IMR-90 (cell line): Measurements from ENCODE around the gene CYB561A3. TPM values are rescaled to one million over a fixed set of nuclear protein-coding genes. Genes with fewer than 3 reads are reported as not detected.
A peak's percentile ranks its signal among the peaks of the same experiment; 100 is the strongest.

Source experiments
- ATAC-seq: fragments of 200-7000 bp; cut with Tn5 transposase; 2 replicates; pipeline ENCODE4 v1.9.1; 2020; ENCODE audit warnings: low read depth, mild to moderate bottlenecking, moderate library complexity
- BruUV-seq: library from RNA; stranded (reverse); fragments of 400-500 nt; replicated peaks from 2 replicates; lab custom pipeline; 2021; lab: Mats Ljungman, UMichigan
- CTCF ChIA-PET: fragments of 300-600 bp; formaldehyde crosslinking; extraction: SDS; loops from one replicate; lab custom pipeline; 2021; ENCODE audit warnings: antibody characterized with exemption; lab: Yijun Ruan, JAX
- POLR2A ChIA-PET: fragments of 300-600 bp; sonication (Branson Sonifier 250); formaldehyde crosslinking; loops from one replicate; lab custom pipeline; 2022; ENCODE audit warnings: antibody characterized with exemption; ENCODE audit not compliant: unreplicated experiment; lab: Charles Lee
- DNase-seq: peaks from one replicate; pipeline ENCODE4 v3.0.0; 2013
- H2AFZ ChIP-seq: replicated peaks from 2 replicates; pipeline ENCODE3; 2013; ENCODE audit warnings: low read length, mild to moderate bottlenecking; ENCODE audit not compliant: poor library complexity
- H2AK5ac ChIP-seq: 2 replicates; pipeline ENCODE4 v1.6.1; 2013; ENCODE audit warnings: low read depth, low read length, inconsistent platforms
- H2AK9ac ChIP-seq: replicated peaks from 2 replicates; pipeline ENCODE3; 2013; ENCODE audit warnings: mild to moderate bottlenecking, low read depth, low read length, moderate library complexity; ENCODE audit not compliant: poor library complexity
- H2BK120ac ChIP-seq: 2 replicates; pipeline ENCODE4 v1.6.1; 2013; ENCODE audit warnings: low read depth, low read length, inconsistent platforms
- H2BK15ac ChIP-seq: 3 replicates; pipeline ENCODE4 v1.6.1; 2013; ENCODE audit warnings: low read depth, low read length, inconsistent platforms
- H2BK20ac ChIP-seq: 2 replicates; pipeline ENCODE4 v1.6.1; 2013; ENCODE audit warnings: low read depth, mild to moderate bottlenecking, inconsistent platforms, low read length, moderate library complexity
- H2BK5ac ChIP-seq: 2 replicates; pipeline ENCODE4 v1.6.1; 2013; ENCODE audit warnings: mild to moderate bottlenecking, low read depth, low read length, inconsistent platforms; ENCODE audit not compliant: poor library complexity, severe bottlenecking
- H3K14ac ChIP-seq: replicated peaks from 2 replicates; pipeline ENCODE4 v1.6.1; 2013; ENCODE audit warnings: low read depth, low read length, inconsistent platforms
- H3K18ac ChIP-seq: 2 replicates; pipeline ENCODE4 v1.6.1; 2013; ENCODE audit warnings: low read depth, low read length, control low read depth
- H3K23ac ChIP-seq: 2 replicates; pipeline ENCODE4 v1.6.1; 2013; ENCODE audit warnings: low read depth, low read length, inconsistent platforms
- H3K27ac ChIP-seq: 2 replicates; pipeline ENCODE4 v1.5.1; 2013; ENCODE audit warnings: mild to moderate bottlenecking, control low read depth, low read length; ENCODE audit not compliant: insufficient read depth
- H3K27me3 ChIP-seq: 2 replicates; pipeline ENCODE4 v1.6.1; 2013; ENCODE audit warnings: low read length; ENCODE audit not compliant: control insufficient read depth, insufficient read depth
- H3K36me3 ChIP-seq: 2 replicates; pipeline ENCODE4 v1.6.1; 2013; ENCODE audit warnings: low read length, mixed read lengths; ENCODE audit not compliant: control insufficient read depth, insufficient read depth
- H3K4ac ChIP-seq: 2 replicates; pipeline ENCODE4 v1.6.1; 2013; ENCODE audit warnings: low read depth, low read length, inconsistent platforms
- H3K4me1 ChIP-seq: 2 replicates; pipeline ENCODE4 v1.6.1; 2013; ENCODE audit warnings: low read length, mixed read lengths; ENCODE audit not compliant: control insufficient read depth, insufficient read depth
- H3K4me2 ChIP-seq: 2 replicates; pipeline ENCODE4 v1.6.1; 2013; ENCODE audit warnings: low read depth, mild to moderate bottlenecking, control low read depth, low read length, moderate library complexity
- H3K4me3 ChIP-seq: 2 replicates; pipeline ENCODE4 v1.5.1; 2013; ENCODE audit warnings: low read depth, mild to moderate bottlenecking, control low read depth, low read length, moderate library complexity; ENCODE audit not compliant: insufficient read depth
- H3K56ac ChIP-seq: 2 replicates; pipeline ENCODE4 v1.6.1; 2013; ENCODE audit warnings: low read length, inconsistent platforms; ENCODE audit not compliant: insufficient read depth; ENCODE audit errors: extremely low read depth
- H3K79me1 ChIP-seq, 2 experiments: 2 replicates each; pipeline ENCODE4 v1.6.1; 2013; ENCODE audit warnings: low read length in 2 of 2, inconsistent platforms in 1 of 2, low read depth in 1 of 2
- H3K9ac ChIP-seq: 2 replicates; pipeline ENCODE4 v1.6.1; 2013; ENCODE audit warnings: low read depth, low read length, control low read depth
- H3K9me1 ChIP-seq: 2 replicates; pipeline ENCODE4 v1.6.1; 2013; ENCODE audit warnings: low read length, inconsistent platforms; ENCODE audit not compliant: insufficient read depth
- H3K9me3 ChIP-seq: 2 replicates; pipeline ENCODE4 v1.6.1; 2013; ENCODE audit warnings: low read length; ENCODE audit not compliant: control insufficient read depth, insufficient read depth
- H4K20me1 ChIP-seq: 2 replicates; pipeline ENCODE4 v1.6.1; 2013; ENCODE audit warnings: low read length, inconsistent platforms; ENCODE audit not compliant: insufficient read depth
- H4K5ac ChIP-seq: 2 replicates; pipeline ENCODE4 v1.6.1; 2013; ENCODE audit warnings: mild to moderate bottlenecking, low read depth, low read length, control low read depth
- H4K8ac ChIP-seq, 2 experiments: 2 replicates each; pipeline ENCODE4 v1.6.1; 2013; ENCODE audit warnings: low read depth in 2 of 2, low read length in 2 of 2, control low read depth in 1 of 2, inconsistent platforms in 1 of 2
- H4K91ac ChIP-seq: 2 replicates; pipeline ENCODE4 v1.6.1; 2013; ENCODE audit warnings: low read depth, low read length, inconsistent platforms; ENCODE audit not compliant: insufficient read depth
- BHLHE40 ChIP-seq: fragments of 150-350 bp; IDR thresholded peaks from 2 replicates; pipeline ENCODE4 v1.6.1; 2016; ENCODE audit warnings: mild to moderate bottlenecking, low read depth, low read length
- CEBPB ChIP-seq: IDR thresholded peaks from 2 replicates; pipeline ENCODE4 v1.6.1; 2012; ENCODE audit warnings: low read depth, low read length, improper control_type of control experiment
- CHD1 ChIP-seq: IDR thresholded peaks from 2 replicates; pipeline ENCODE4 v1.6.1; 2012; ENCODE audit warnings: low read depth, low read length, improper control_type of control experiment
- CTCF ChIP-seq: conservative IDR thresholded peaks from 2 replicates; pipeline ENCODE4 v1.5.1; 2012; ENCODE audit warnings: mild to moderate bottlenecking, low read depth, low read length, improper control_type of control experiment
- ELK1 ChIP-seq: fragments of 150-350 bp; IDR thresholded peaks from 2 replicates; pipeline ENCODE4 v1.6.1; 2016; ENCODE audit warnings: low read depth, mild to moderate bottlenecking, low read length, moderate library complexity, borderline replicate concordance
- FOS ChIP-seq: fragments of 150-350 bp; IDR thresholded peaks from 2 replicates; pipeline ENCODE4 v1.6.1; 2016; ENCODE audit warnings: low read depth, low read length
- MAFK ChIP-seq: IDR thresholded peaks from 2 replicates; pipeline ENCODE4 v1.6.1; 2012; ENCODE audit warnings: low read depth, low read length, improper control_type of control experiment
- MAZ ChIP-seq: IDR thresholded peaks from 2 replicates; pipeline ENCODE4 v1.6.1; 2012; ENCODE audit warnings: low read depth, mild to moderate bottlenecking, low read length, improper control_type of control experiment, moderate library complexity, borderline replicate concordance
- MXI1 ChIP-seq: IDR thresholded peaks from 2 replicates; pipeline ENCODE4 v1.6.1; 2012; ENCODE audit warnings: low read depth, mild to moderate bottlenecking, low read length, moderate library complexity, borderline replicate concordance
- NFE2L2 ChIP-seq: fragments of 150-350 bp; IDR thresholded peaks from 2 replicates; pipeline ENCODE4 v1.6.1; 2016; ENCODE audit warnings: low read depth, mild to moderate bottlenecking, low read length
- POLR2A ChIP-seq: IDR thresholded peaks from 2 replicates; pipeline ENCODE4 v1.6.1; 2012; ENCODE audit warnings: mild to moderate bottlenecking, low read depth, low read length
- RAD21 ChIP-seq: IDR thresholded peaks from 2 replicates; pipeline ENCODE4 v1.6.1; 2012; ENCODE audit warnings: low read length, improper control_type of control experiment
- RFX5 ChIP-seq: IDR thresholded peaks from 2 replicates; pipeline ENCODE4 v1.8.0; 2012; ENCODE audit warnings: low read depth, mild to moderate bottlenecking, low read length, moderate library complexity
- SMC3 ChIP-seq: fragments of 150-350 bp; IDR thresholded peaks from 2 replicates; pipeline ENCODE4 v1.6.1; 2016; ENCODE audit warnings: low read depth, mild to moderate bottlenecking, antibody characterized with exemption, low read length, moderate library complexity
- USF2 ChIP-seq: fragments of 150-350 bp; IDR thresholded peaks from 2 replicates; pipeline ENCODE4 v1.6.1; 2017; ENCODE audit warnings: mild to moderate bottlenecking, antibody characterized with exemption, low read length, low read depth
- WGBS, 2 experiments: methylation state at CpG; one replicate each; pipeline versions ENCODE4 v1.1.5 to v1.1.7; 2013; ENCODE audit warnings: missing lambda C conversion rate in 2 of 2; ENCODE audit not compliant: insufficient read length in 1 of 2; ENCODE audit errors: extremely low coverage in 2 of 2; 5-methylcytosine and 5-hydroxymethylcytosine counted together
- dilution Hi-C: fragments of 300-500 bp; cut with HindIII; formaldehyde crosslinking; loops from one replicate; pipeline ENCODE4 v1.14.3; 2018; ENCODE audit warnings: low sequenced_read_pairs; ENCODE audit not compliant: unreplicated experiment
- in situ Hi-C: fragments of 300-500 bp; cut with MboI; formaldehyde crosslinking; loops from 3 replicates; pipeline ENCODE4 v1.14.3; 2019; ENCODE audit warnings: low sequenced_read_pairs, inconsistent platforms, mixed read lengths
- intact Hi-C: fragments of 100-400 bp; cut with micrococcal nuclease; formaldehyde crosslinking; loops from 2 replicates; pipeline ENCODE4 v1.10.0; 2022
- polyA plus RNA-seq, 3 experiments: library from polyadenylated mRNA; depleted of rRNA; stranded (reverse); fragments of >200 nt; gene quantifications; 2 replicates each; pipeline ENCODE4 v1.2.3, GENCODE V29; 2012; ENCODE audit warnings: low replicate concordance in 1 of 3
- total RNA-seq: library from RNA; depleted of rRNA; stranded (reverse); fragments of >200 nt; gene quantifications from 2 replicates; pipeline ENCODE4 v1.2.3, GENCODE V29; 2012

Gene CYB561A3
- total and polyA plus RNA-seq, 2 of the 4 experiments (the other 2 are of a cell fraction), result 13.6 to 39.2 TPM

- Histone ChIP-seq H4K91ac (no peak overlapping the region), H2BK15ac (no peak overlapping the region), H3K9ac (no peak overlapping the region), H3K4me2 (no peak overlapping the region), H4K8ac (no peak overlapping the region), H4K20me1 (no peaks in the 10 kb centered on the region; the same call in 1 of the 2 replicates), H3K56ac (no peak overlapping the region), H2AK5ac (no peak overlapping the region), H3K4me3 (no peak overlapping the region), H3K4ac (no peak overlapping the region), H3K14ac (no peak overlapping the region), H3K36me3 (peaks cover 13% of the 10 kb centered on the region), H2BK20ac (no peak overlapping the region), H3K27me3 (no peaks in the 10 kb centered on the region), H2BK5ac (no peak overlapping the region), H3K23ac (no peak overlapping the region), H3K79me1 (peaks cover 7 to 14% of the 10 kb centered on the region in 2 experiments), H3K4me1 (peaks cover 9% of the 10 kb centered on the region), H3K9me3 (no peaks in the 10 kb centered on the region), H2BK120ac (no peak overlapping the region), H3K27ac (no peak overlapping the region), H4K5ac (no peak overlapping the region), H2AK9ac (peak overlapping the region; percentile 44), H2AFZ (no peak overlapping the region), H3K9me1 (peaks cover 6% of the 10 kb centered on the region), H3K18ac (no peak overlapping the region)
- dilution Hi-C loops (no loop called here), in situ Hi-C loops (loop anchor here (5.0 kb wide), 1 partner anchor 49 kb away; no protein-coding TSS in a partner anchor), intact Hi-C loops (loop anchor here (10.0 kb wide), 1 partner anchor 297 kb away; no protein-coding TSS in a partner anchor)
- no TSS peak for BruUV-seq
- POLR2A ChIA-PET, result no interaction called here
- CTCF ChIA-PET, result interaction anchor here (1.6 kb wide), 1 partner anchor 48 kb away, joined by 5 read pairs; no protein-coding TSS in a partner anchor
- no peak for DNase-seq
- 91% methylated on average over 4 of the region's 15 CpGs; no CpG with 5 or more reads in 1 of the 2 experiments for WGBS, 2 experiments
- ATAC-seq, result no peak
- no peak for TF ChIP-seq ELK1
- TF ChIP-seq MAFK, result no peak
- no peak for TF ChIP-seq BHLHE40
- no peak for TF ChIP-seq MAZ
- TF ChIP-seq RAD21, result no peak
- TF ChIP-seq CHD1, result no peak
- no peak for TF ChIP-seq CTCF
- no peak for TF ChIP-seq SMC3
- no peak for TF ChIP-seq POLR2A
- no peak for TF ChIP-seq MXI1
- no peak for TF ChIP-seq NFE2L2
- TF ChIP-seq CEBPB, result no peak
- no peak for TF ChIP-seq FOS
- TF ChIP-seq RFX5, result no peak
- TF ChIP-seq USF2, result no peak
Measured at GRCh38 chr11:61337706-61338470, 23.8 kb downstream of the CYB561A3 start.
